CD14-positive monocyte (primary cell): ENCODE results near the gene SEMA3F. TPM values are rescaled to one million over a fixed set of nuclear protein-coding genes. Genes with fewer than 3 reads are reported as not detected.

ENCODE experiments used
- DNase-seq, 3 donors: peaks; one replicate each; pipeline ENCODE4 v3.0.0-alpha.2; 2011 to 2022
- H2AFZ ChIP-seq: 2 replicates; pipeline ENCODE4 v1.6.0; 2012; ENCODE audit warnings: mild to moderate bottlenecking, low read depth, low read length, inconsistent platforms; ENCODE audit not compliant: insufficient read depth, poor library complexity, severe bottlenecking
- H3K27ac ChIP-seq, 2 donors: 1 replicate in 1 of 2; 2 replicates in 1 of 2; pipeline ENCODE4 v1.5.1; 2012 to 2013; ENCODE audit warnings: low read length in 2 of 2, control low read depth in 1 of 2, inconsistent platforms in 1 of 2, low read depth in 1 of 2, mild to moderate bottlenecking in 1 of 2
- H3K27me3 ChIP-seq, 2 donors: one replicate each; pipeline versions ENCODE4 v1.6.0 to v1.6.1; 2011 to 2013; ENCODE audit warnings: low read length in 2 of 2; ENCODE audit not compliant: control insufficient read depth in 2 of 2, insufficient read depth in 2 of 2
- H3K36me3 ChIP-seq, 2 donors: replicated peaks in 1 of 2; 1 replicate in 1 of 2; 2 replicates in 1 of 2; pipeline versions ENCODE4 v1.5.1 to v1.6.1; 2012 to 2013; ENCODE audit warnings: low read length in 2 of 2, control low read depth in 1 of 2, inconsistent platforms in 1 of 2, mild to moderate bottlenecking in 1 of 2; ENCODE audit not compliant: insufficient read depth in 2 of 2, control insufficient read depth in 1 of 2
- H3K4me1 ChIP-seq, 2 donors: 1 replicate in 1 of 2; 2 replicates in 1 of 2; pipeline versions ENCODE4 v1.5.1 to v1.6.1; 2012 to 2013; ENCODE audit warnings: low read length in 2 of 2, control low read depth in 1 of 2, inconsistent platforms in 1 of 2, mild to moderate bottlenecking in 1 of 2, moderate library complexity in 1 of 2; ENCODE audit not compliant: insufficient read depth in 2 of 2, control insufficient read depth in 1 of 2
- H3K4me2 ChIP-seq: replicated peaks from 2 replicates; pipeline ENCODE3; 2012; ENCODE audit warnings: low read length, moderate library complexity, mild to moderate bottlenecking; ENCODE audit not compliant: poor library complexity, severe bottlenecking; ENCODE audit errors: extremely low read depth
- H3K4me3 ChIP-seq, 3 experiments: fragments of 200-600 bp in 1 of 3; sonication (generic) in 1 of 3; replicated peaks in 1 of 3; 1 replicate in 2 of 3; 2 replicates in 1 of 3; pipeline ENCODE4 v1.5.1; 2011 to 2013; ENCODE audit warnings: low read length in 3 of 3, mild to moderate bottlenecking in 3 of 3, control low read depth in 2 of 3, low read depth in 2 of 3, inconsistent platforms in 1 of 3, moderate library complexity in 1 of 3
- H3K79me2 ChIP-seq: 2 replicates; pipeline ENCODE4 v1.6.0; 2012; ENCODE audit warnings: mild to moderate bottlenecking, control low read depth, inconsistent platforms, low read length, moderate library complexity; ENCODE audit not compliant: insufficient read depth
- H3K9ac ChIP-seq: 2 replicates; pipeline ENCODE4 v1.6.0; 2017; ENCODE audit warnings: low read length, mild to moderate bottlenecking; ENCODE audit not compliant: insufficient read depth, poor library complexity, severe bottlenecking
- H3K9me3 ChIP-seq, 2 donors: replicated peaks in 1 of 2; 1 replicate in 1 of 2; 2 replicates in 1 of 2; pipeline versions ENCODE4 v1.5.1 to v1.6.1; 2012 to 2013; ENCODE audit warnings: low read length in 2 of 2, control low read depth in 1 of 2; ENCODE audit not compliant: control insufficient read depth in 1 of 2, insufficient read depth in 1 of 2
- H4K20me1 ChIP-seq: 2 replicates; pipeline ENCODE4 v1.6.0; 2012; ENCODE audit warnings: mild to moderate bottlenecking, low read length, control low read depth, moderate library complexity; ENCODE audit not compliant: insufficient read depth
- H3K27ac Mint-ChIP-seq, 7 donors: one replicate each; pipeline ENCODE4 v1.8.0; 2020; ENCODE audit warnings: mild to moderate bottlenecking in 7 of 7, mixed read lengths in 7 of 7, moderate library complexity in 6 of 7, inconsistent platforms in 2 of 7
- H3K27me3 Mint-ChIP-seq, 3 donors: one replicate each; pipeline ENCODE4 v1.8.0; 2021 to 2022; ENCODE audit warnings: low read depth in 3 of 3, mild to moderate bottlenecking in 3 of 3, mixed read lengths in 3 of 3, moderate library complexity in 3 of 3, inconsistent platforms in 1 of 3
- H3K36me3 Mint-ChIP-seq, 2 donors: one replicate each; pipeline ENCODE4 v1.8.0; 2020; ENCODE audit warnings: mixed read lengths in 2 of 2, inconsistent platforms in 1 of 2, mild to moderate bottlenecking in 1 of 2
- H3K4me1 Mint-ChIP-seq: one replicate; pipeline ENCODE4 v1.8.0; 2020; ENCODE audit warnings: mild to moderate bottlenecking, mixed read lengths
- H3K4me3 Mint-ChIP-seq, 2 donors: one replicate each; pipeline ENCODE4 v1.8.0; 2020; ENCODE audit warnings: mild to moderate bottlenecking in 2 of 2, mixed read lengths in 2 of 2, moderate library complexity in 1 of 2
- H3K9me3 Mint-ChIP-seq, 7 donors: one replicate each; pipeline ENCODE4 v1.8.0; 2020 to 2022; ENCODE audit warnings: mixed read lengths in 7 of 7, mild to moderate bottlenecking in 6 of 7, moderate library complexity in 6 of 7, inconsistent platforms in 2 of 7
- WGBS: methylation state at CpG from one replicate; pipeline ENCODE4 v1.1.5; 2013; ENCODE audit warnings: missing lambda C conversion rate; ENCODE audit not compliant: insufficient coverage; 5-methylcytosine and 5-hydroxymethylcytosine counted together
- intact Hi-C, 2 donors: fragments of 100-400 bp; cut with micrococcal nuclease; formaldehyde crosslinking; loops; one replicate each; pipeline versions ENCODE4 v1.15.0 to v1.15.1; 2023
- polyA plus RNA-seq, 3 donors: library from polyadenylated mRNA; depleted of rRNA in 1 of 3; unstranded in 2 of 3; stranded (reverse) in 1 of 3; fragments of 300-500 nt in 2 of 3; fragments of >200 nt in 1 of 3; fragmentation: Illumina TruSeq in 2 of 3; gene quantifications; 1 replicate in 2 of 3; 2 replicates in 1 of 3; pipeline ENCODE4 v1.2.3, GENCODE V29; 2012 to 2021
- TF ChIP-seq, protein P1 (sequence below): fragments of 200-600 bp; IDR thresholded peaks from one replicate; pipeline ENCODE4 v1.8.0; 2022; ENCODE audit warnings: antibody characterized with exemption, mild to moderate bottlenecking

Gene SEMA3F
- polyA plus RNA-seq, 3 donors: 0.01 TPM; not detected in 2

DNA sequence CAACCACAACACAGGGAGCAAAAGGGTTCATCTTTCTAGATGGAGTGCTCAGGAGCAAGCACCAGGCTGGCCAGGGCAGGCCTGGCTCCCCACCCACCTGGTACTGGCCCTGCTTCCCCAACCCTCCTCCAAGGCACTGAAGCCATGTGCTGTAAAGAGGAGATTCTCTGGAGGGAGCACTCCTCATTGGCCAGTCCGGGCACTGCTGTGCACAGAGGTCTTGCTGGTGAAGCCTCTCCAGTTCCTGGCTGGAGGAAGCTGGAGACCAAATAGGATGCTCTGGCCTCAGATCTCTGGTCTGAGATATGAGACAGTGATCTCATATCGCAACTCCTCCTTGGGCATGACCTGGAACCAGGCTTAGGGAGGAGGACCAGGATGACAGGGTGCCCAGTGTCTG, 7.7 kb upstream of the SEMA3F start:
- TF ChIP-seq, protein P1, sequence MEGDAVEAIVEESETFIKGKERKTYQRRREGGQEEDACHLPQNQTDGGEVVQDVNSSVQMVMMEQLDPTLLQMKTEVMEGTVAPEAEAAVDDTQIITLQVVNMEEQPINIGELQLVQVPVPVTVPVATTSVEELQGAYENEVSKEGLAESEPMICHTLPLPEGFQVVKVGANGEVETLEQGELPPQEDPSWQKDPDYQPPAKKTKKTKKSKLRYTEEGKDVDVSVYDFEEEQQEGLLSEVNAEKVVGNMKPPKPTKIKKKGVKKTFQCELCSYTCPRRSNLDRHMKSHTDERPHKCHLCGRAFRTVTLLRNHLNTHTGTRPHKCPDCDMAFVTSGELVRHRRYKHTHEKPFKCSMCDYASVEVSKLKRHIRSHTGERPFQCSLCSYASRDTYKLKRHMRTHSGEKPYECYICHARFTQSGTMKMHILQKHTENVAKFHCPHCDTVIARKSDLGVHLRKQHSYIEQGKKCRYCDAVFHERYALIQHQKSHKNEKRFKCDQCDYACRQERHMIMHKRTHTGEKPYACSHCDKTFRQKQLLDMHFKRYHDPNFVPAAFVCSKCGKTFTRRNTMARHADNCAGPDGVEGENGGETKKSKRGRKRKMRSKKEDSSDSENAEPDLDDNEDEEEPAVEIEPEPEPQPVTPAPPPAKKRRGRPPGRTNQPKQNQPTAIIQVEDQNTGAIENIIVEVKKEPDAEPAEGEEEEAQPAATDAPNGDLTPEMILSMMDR: no peak
- H3K36me3 ChIP-seq: no peaks in the 10 kb centered on the region
- Mint-ChIP-seq H3K27me3 (peaks cover 7 to 15% (median 9%) of the 10 kb centered on the region in 3 donors), H3K27ac (no peak overlapping the region), H3K36me3 (no peaks in the 10 kb centered on the region), H3K4me1 (peaks cover 8% of the 10 kb centered on the region), H3K4me3 (no peak overlapping the region), H3K9me3 (peaks cover 0 to 3% (median 0%) of the 10 kb centered on the region in 7 donors)
- peaks cover 5 to 10% of the 10 kb centered on the region in 2 donors for H3K4me1 ChIP-seq
- no peak overlapping the region for H3K4me2 ChIP-seq
- H3K27ac ChIP-seq: no peak overlapping the region
- no peak for DNase-seq
- H3K9me3 ChIP-seq: no peaks in the 10 kb centered on the region
- 92% methylated on average over 2 of the region's 2 CpGs for WGBS
- H4K20me1 ChIP-seq: no peaks in the 10 kb centered on the region
- no peak overlapping the region for H3K9ac ChIP-seq
- H3K79me2 ChIP-seq: no peaks in the 10 kb centered on the region
- intact Hi-C loops: loop anchor here in 1 of 2 donors (5.0 kb wide), 1 partner anchor 35 kb away; no protein-coding TSS in a partner anchor
- no peak overlapping the region for H2AFZ ChIP-seq
- H3K27me3 ChIP-seq: no peaks in the 10 kb centered on the region
- H3K4me3 ChIP-seq: no peak overlapping the region

DNA sequence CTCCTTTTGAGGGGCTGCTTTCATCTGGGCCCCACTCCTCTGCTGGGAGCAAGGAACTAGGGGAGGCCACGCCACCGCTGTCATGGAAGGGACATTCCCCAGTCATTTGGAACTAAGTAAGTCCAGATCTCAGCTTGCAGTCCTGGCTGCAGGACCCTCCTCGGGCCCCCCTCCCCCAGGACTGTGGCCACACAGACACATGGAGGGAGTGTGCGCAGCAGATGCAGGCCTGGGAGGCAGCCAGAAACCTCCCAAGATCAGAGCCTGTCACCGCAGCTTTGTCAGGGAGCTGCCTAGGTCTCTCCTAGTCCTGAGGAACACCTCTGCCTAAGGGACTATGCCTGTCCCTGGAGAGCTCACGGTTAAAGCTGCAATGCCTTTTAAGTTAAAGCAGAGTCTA, 7.3 kb upstream of the SEMA3F start:
- WGBS: 93% methylated on average over 5 of the region's 6 CpGs
- Histone ChIP-seq H3K36me3 (no peaks in the 10 kb centered on the region), H3K79me2 (no peaks in the 10 kb centered on the region), H3K4me1 (peaks cover 5 to 10% of the 10 kb centered on the region in 2 donors), H3K27ac (no peak overlapping the region), H4K20me1 (no peaks in the 10 kb centered on the region), H3K9me3 (no peaks in the 10 kb centered on the region), H2AFZ (no peak overlapping the region), H3K27me3 (peaks cover 0 to under 1% of the 10 kb centered on the region in 2 donors), H3K4me3 (no peak overlapping the region), H3K9ac (no peak overlapping the region), H3K4me2 (no peak overlapping the region)
- no peak for DNase-seq
- H3K9me3 Mint-ChIP-seq: peaks cover 0 to under 1% (median 0%) of the 10 kb centered on the region in 7 donors
- TF ChIP-seq, protein P1: no peak
- peaks cover 7 to 15% (median 9%) of the 10 kb centered on the region in 3 donors for H3K27me3 Mint-ChIP-seq
- H3K36me3 Mint-ChIP-seq: no peaks in the 10 kb centered on the region
- no peak overlapping the region for H3K4me3 Mint-ChIP-seq
- peaks cover 8% of the 10 kb centered on the region for H3K4me1 Mint-ChIP-seq
- intact Hi-C loops: loop anchor here in 1 of 2 donors (5.0 kb wide), 1 partner anchor 34 kb away; no protein-coding TSS in a partner anchor
- no peak overlapping the region for H3K27ac Mint-ChIP-seq
